Gastroesophageal sphincter (tissue), 3 donors: ENCODE measurements around the gene MEAF6.

ENCODE experiments used
- CTCF ChIP-seq, 4 experiments: fragments of 200-600 bp in 2 of 4; fragments of 450-650 bp in 2 of 4; sonication (generic) in 1 of 4; IDR thresholded peaks; one replicate each; pipeline ENCODE4 v1.5.1; 2017 to 2019; ENCODE audit warnings: antibody characterized with exemption in 4 of 4, mild to moderate bottlenecking in 2 of 4, moderate library complexity in 2 of 4
- EP300 ChIP-seq: sonication (generic); formaldehyde crosslinking; IDR thresholded peaks from one replicate; pipeline ENCODE4 v1.6.1; 2017; ENCODE audit warnings: antibody characterized with exemption, mild to moderate bottlenecking

- no peak for TF ChIP-seq EP300
- no peak for TF ChIP-seq CTCF (IDR thresholded peaks at IDR 0.05)
Measured at GRCh38 chr1:37544530-37544929, 30.0 kb upstream of the MEAF6 start.
